Medulla oblongata (tissue), 1 donor: ENCODE results near the gene PELI2.
A peak's percentile ranks its signal among the peaks of the same experiment; 100 is the strongest.
"Not testable (repeated sequence)": the region's sequence is repeated elsewhere in the genome, so short reads cannot be mapped to it uniquely, and the experiment has no call there.

Experiments used
- DNase-seq: peaks from one replicate; pipeline ENCODE4 v3.0.0-alpha.2; 2015; ENCODE audit errors: extremely low spot score

The PELI2 gene

GRCh38 chr14:56143025-56143424 is 24.8 kb downstream of the PELI2 start:
- DNase-seq, result no peak

GRCh38 chr14:56144176-56144575 is 26.0 kb downstream of the PELI2 start:
- no peak for DNase-seq

GRCh38 chr14:56145181-56145769 is 27.1 kb downstream of the PELI2 start:
- no peak for DNase-seq

DNA sequence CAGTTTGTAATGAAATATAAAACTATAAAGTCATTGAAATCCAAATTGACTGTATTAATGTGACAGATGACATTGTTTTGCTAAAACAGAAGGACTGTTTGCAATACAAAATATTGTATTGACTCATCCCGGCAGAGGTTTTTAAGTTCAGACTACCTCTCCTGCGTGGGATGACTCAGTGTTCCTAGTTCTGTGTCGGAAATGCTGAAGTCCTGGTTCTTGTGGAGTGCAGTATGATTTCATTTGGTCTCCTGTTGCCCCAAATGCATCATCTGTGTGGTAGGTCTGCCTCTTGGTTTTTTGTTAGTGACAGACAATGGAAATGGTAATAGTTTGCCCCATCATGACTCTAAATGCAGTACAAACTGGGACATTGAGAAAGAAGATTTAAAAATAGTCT is 27.8 kb downstream of the PELI2 start:
- DNase-seq, result no peak

DNA sequence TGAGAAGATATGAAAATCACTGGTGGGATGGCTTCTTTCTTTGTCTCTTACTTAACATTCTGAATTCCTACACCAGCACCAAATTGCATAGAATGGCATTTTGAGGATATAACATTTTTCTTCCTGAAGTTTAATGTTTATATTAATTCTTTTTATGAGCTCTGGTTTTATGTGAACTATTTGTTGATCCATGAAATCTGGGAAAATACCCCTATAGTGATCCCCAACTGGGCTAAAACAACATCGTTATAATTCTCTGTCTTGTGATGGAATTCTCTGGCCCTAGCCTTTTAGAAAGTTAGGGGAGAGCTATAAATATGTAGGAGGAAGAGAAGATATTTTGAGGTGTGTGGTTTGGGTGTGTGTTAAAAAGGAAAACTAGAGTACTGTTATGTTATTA is 29.2 kb downstream of the PELI2 start:
- no peak for DNase-seq

GRCh38 chr14:56147986-56148901 is 30.0 kb downstream of the PELI2 start:
- no peak for DNase-seq

DNA sequence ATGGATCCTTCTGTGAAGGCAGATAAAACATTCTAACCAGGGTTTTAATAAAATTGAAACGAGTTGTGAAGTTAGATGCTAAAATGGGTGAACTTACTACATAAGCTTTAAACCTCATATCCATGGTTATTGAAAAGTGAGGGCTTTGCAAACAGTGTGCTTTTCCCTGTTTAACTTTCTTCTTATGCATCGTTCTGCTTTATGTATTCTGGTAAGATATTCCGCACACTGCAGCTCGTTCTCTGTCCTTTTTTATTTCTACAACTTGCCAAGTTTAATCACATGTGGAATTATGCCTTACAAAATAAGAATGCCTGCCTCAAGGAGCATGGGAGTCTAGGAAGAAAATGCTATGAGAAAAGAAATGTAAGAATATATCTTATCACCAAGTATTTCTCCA is 30.9 kb downstream of the PELI2 start:
- no peak for DNase-seq

DNA sequence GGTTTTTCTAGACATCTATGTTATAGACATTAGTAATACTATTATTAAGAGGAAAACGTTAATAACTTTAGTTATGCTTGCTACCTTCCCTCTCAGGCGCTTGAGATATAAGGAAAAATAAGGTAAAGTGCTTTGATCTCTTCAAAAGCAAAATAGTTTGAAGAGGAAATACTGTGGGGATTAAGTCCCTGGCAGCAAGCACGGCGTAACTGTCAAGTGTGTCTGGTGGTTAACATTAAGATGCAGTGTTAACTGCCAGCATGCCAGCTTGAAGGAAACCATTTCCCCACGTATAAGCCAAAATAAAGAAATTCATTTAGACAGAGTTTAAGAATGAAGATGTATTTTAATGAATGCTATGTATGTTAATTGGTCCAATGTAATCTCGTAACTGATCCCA is 31.8 kb downstream of the PELI2 start:
- DNase-seq, result no peak

- peak; percentile 46 for DNase-seq
Measured at GRCh38 chr14:56150645-56151345, 32.6 kb downstream of the PELI2 start.

DNA sequence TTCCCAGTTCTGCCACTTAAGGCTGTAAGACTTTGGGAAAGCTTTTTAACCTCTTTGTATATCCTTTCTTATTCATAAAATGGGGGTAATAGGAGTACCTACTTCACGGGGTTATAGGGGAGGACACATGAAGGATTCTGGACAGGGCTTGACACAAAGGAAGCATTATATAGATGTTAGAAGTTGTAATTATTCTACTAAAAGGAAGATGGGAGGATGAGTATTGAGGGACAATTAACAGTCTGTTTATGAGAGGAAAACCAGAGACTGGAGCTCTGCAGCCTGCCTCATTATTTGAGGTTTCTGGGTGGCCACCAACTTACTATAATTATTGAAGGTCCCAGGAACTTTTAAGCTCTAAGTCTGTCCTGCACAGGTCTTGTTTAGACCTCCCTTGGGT is 34.0 kb downstream of the PELI2 start:
- DNase-seq, result no peak

GRCh38 chr14:56153267-56153666 is 35.1 kb downstream of the PELI2 start:
- DNase-seq, result no peak

GRCh38 chr14:56154321-56154720 is 36.1 kb downstream of the PELI2 start:
- DNase-seq, result no peak

GRCh38 chr14:56156096-56156495 is 37.9 kb downstream of the PELI2 start:
- no peak for DNase-seq

GRCh38 chr14:56159066-56159465 is 40.9 kb downstream of the PELI2 start:
- no peak for DNase-seq

DNA sequence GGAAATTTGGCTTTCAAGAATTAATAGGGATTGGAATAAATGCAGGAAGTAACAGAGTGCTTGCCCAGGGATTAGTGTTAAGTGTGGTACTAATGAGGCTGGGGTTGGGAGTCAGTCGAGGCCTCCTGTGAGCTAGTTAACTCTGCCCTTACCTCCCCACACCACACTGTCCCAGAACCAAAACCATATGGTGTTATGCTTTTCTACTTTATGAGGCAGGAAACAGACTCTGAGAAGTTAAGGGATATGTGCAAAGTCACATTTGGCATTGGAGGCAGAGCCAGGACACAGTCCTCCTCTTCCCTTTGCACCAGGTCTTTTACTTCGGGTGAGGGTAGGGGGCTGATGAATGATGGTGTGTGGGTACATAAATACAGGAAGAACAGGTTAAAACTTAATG is 41.9 kb downstream of the PELI2 start:
- DNase-seq, result no peak

GRCh38 chr14:56161658-56162057 is 43.4 kb downstream of the PELI2 start:
- DNase-seq, result no peak

DNA sequence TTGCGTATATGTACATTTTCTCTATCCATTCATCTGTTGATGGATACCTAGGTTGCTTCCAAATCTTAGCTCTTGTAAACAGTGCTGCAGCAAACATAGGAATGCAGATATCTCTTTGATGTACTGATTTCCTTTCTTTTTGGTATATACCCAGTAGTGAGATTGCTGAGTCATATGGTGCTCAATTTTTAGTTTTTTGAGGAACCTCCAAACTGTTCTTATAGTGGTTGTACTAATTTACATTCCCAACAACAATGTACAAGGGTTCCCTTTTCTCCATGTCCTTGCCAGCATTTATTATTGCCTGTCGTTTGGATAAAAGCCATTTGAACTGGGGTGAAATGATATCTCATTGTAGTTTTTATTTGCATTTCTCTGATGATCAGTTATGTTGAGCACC is 44.3 kb downstream of the PELI2 start:
- no peak for DNase-seq

GRCh38 chr14:56166579-56166978 is 48.4 kb downstream of the PELI2 start:
- not testable (repeated sequence) for DNase-seq

DNA sequence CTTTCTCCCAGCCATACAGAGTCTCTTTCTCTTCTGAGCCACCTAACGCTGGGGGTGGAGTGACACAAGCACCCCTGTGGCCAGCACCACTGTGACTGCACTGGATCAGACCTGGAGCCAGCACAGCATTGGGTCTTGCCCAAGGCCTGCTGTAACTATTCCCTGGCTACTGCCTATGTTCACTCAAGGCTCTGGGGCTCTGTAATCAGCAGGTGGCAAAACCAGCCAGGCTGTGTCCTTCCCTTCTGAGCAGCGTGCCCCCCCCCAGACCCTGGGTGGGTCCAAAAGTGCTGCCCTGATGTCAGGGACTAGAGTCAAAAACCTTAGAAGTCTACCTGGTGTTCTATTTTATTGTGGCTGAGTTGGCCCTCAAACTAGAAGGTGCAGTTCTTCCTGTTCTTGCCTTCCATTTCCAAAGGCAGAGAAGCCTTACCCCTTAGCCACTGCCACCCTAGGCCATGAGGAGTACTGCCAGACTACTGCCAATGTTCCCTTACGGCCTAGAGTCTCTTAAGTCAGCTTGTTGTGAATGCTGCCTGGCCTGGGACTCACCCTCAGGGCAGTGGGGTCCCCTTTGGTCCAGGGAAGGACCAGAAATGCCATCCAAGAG is 49.9 kb downstream of the PELI2 start:
- no peak for DNase-seq

DNA sequence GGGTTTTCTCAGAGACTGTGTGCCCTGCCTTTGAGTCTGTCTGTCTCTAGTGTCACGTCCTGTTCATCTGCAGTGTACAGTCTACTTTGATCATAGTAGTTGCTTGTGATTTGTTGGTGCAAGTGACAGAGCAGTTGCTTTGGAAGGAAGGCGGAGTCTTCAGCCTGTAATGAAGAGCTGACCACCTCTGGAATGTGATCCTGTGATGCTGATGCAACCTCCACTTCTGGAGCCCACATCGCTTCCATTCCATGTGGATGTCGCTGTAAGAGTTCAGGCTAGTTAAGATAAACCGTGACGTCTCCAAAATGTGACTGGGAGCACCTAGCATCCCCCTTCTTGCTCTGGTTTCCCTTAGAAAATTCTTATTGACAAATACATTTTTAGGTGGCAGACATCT is 51.8 kb downstream of the PELI2 start:
- no peak for DNase-seq

DNA sequence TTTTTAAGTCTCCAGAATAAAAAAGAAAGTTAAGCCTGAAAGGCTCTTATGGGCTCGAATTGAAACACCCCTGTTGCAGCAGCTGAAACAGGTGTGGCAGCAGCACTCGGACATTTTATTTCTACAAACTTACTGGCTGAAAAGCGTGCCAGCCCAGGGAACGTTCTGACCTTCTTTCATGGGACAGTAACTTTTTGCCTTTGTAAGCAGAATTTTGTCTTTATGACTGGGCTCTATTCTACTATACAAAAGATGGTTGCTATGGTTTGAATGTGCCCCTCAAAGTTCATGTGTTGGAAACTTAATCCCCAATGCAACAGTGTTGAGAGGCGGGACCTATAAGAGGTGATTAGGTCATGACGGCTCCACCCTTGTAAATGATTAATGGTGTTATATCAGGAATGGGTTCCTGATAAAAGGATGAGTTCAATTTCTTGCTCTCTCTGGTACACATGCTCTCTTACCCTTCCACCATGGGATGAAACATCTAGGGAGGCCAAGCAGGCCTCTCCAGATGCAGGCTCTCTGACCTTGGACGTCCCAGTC is 52.7 kb downstream of the PELI2 start:
- no peak for DNase-seq

GRCh38 chr14:56172074-56172473 is 53.9 kb downstream of the PELI2 start:
- no peak for DNase-seq
